CD14-positive monocyte (primary cell): ENCODE data around the gene RALGAPA2. TPM values are rescaled to one million over a fixed set of nuclear protein-coding genes. Genes with fewer than 3 reads are reported as not detected.

Experiments
- DNase-seq, 3 donors: peaks; one replicate each; pipeline ENCODE4 v3.0.0-alpha.2; 2011 to 2022
- H2AFZ ChIP-seq: 2 replicates; pipeline ENCODE4 v1.6.0; 2012; ENCODE audit warnings: mild to moderate bottlenecking, low read depth, low read length, inconsistent platforms; ENCODE audit not compliant: insufficient read depth, poor library complexity, severe bottlenecking
- H3K27ac ChIP-seq, 2 donors: 1 replicate in 1 of 2; 2 replicates in 1 of 2; pipeline ENCODE4 v1.5.1; 2012 to 2013; ENCODE audit warnings: low read length in 2 of 2, control low read depth in 1 of 2, inconsistent platforms in 1 of 2, low read depth in 1 of 2, mild to moderate bottlenecking in 1 of 2
- H3K27me3 ChIP-seq, 2 donors: one replicate each; pipeline versions ENCODE4 v1.6.0 to v1.6.1; 2011 to 2013; ENCODE audit warnings: low read length in 2 of 2; ENCODE audit not compliant: control insufficient read depth in 2 of 2, insufficient read depth in 2 of 2
- H3K36me3 ChIP-seq, 2 donors: replicated peaks in 1 of 2; 1 replicate in 1 of 2; 2 replicates in 1 of 2; pipeline versions ENCODE4 v1.5.1 to v1.6.1; 2012 to 2013; ENCODE audit warnings: low read length in 2 of 2, control low read depth in 1 of 2, inconsistent platforms in 1 of 2, mild to moderate bottlenecking in 1 of 2; ENCODE audit not compliant: insufficient read depth in 2 of 2, control insufficient read depth in 1 of 2
- H3K4me1 ChIP-seq, 2 donors: 1 replicate in 1 of 2; 2 replicates in 1 of 2; pipeline versions ENCODE4 v1.5.1 to v1.6.1; 2012 to 2013; ENCODE audit warnings: low read length in 2 of 2, control low read depth in 1 of 2, inconsistent platforms in 1 of 2, mild to moderate bottlenecking in 1 of 2, moderate library complexity in 1 of 2; ENCODE audit not compliant: insufficient read depth in 2 of 2, control insufficient read depth in 1 of 2
- H3K4me2 ChIP-seq: replicated peaks from 2 replicates; pipeline ENCODE3; 2012; ENCODE audit warnings: low read length, moderate library complexity, mild to moderate bottlenecking; ENCODE audit not compliant: poor library complexity, severe bottlenecking; ENCODE audit errors: extremely low read depth
- H3K4me3 ChIP-seq, 3 experiments: fragments of 200-600 bp in 1 of 3; sonication (generic) in 1 of 3; replicated peaks in 1 of 3; 1 replicate in 2 of 3; 2 replicates in 1 of 3; pipeline ENCODE4 v1.5.1; 2011 to 2013; ENCODE audit warnings: low read length in 3 of 3, mild to moderate bottlenecking in 3 of 3, control low read depth in 2 of 3, low read depth in 2 of 3, inconsistent platforms in 1 of 3, moderate library complexity in 1 of 3
- H3K79me2 ChIP-seq: 2 replicates; pipeline ENCODE4 v1.6.0; 2012; ENCODE audit warnings: mild to moderate bottlenecking, control low read depth, inconsistent platforms, low read length, moderate library complexity; ENCODE audit not compliant: insufficient read depth
- H3K9ac ChIP-seq: 2 replicates; pipeline ENCODE4 v1.6.0; 2017; ENCODE audit warnings: low read length, mild to moderate bottlenecking; ENCODE audit not compliant: insufficient read depth, poor library complexity, severe bottlenecking
- H3K9me3 ChIP-seq, 2 donors: replicated peaks in 1 of 2; 1 replicate in 1 of 2; 2 replicates in 1 of 2; pipeline versions ENCODE4 v1.5.1 to v1.6.1; 2012 to 2013; ENCODE audit warnings: low read length in 2 of 2, control low read depth in 1 of 2; ENCODE audit not compliant: control insufficient read depth in 1 of 2, insufficient read depth in 1 of 2
- H4K20me1 ChIP-seq: 2 replicates; pipeline ENCODE4 v1.6.0; 2012; ENCODE audit warnings: mild to moderate bottlenecking, low read length, control low read depth, moderate library complexity; ENCODE audit not compliant: insufficient read depth
- H3K27ac Mint-ChIP-seq, 7 donors: one replicate each; pipeline ENCODE4 v1.8.0; 2020; ENCODE audit warnings: mild to moderate bottlenecking in 7 of 7, mixed read lengths in 7 of 7, moderate library complexity in 6 of 7, inconsistent platforms in 2 of 7
- H3K27me3 Mint-ChIP-seq, 3 donors: one replicate each; pipeline ENCODE4 v1.8.0; 2021 to 2022; ENCODE audit warnings: low read depth in 3 of 3, mild to moderate bottlenecking in 3 of 3, mixed read lengths in 3 of 3, moderate library complexity in 3 of 3, inconsistent platforms in 1 of 3
- H3K36me3 Mint-ChIP-seq, 2 donors: one replicate each; pipeline ENCODE4 v1.8.0; 2020; ENCODE audit warnings: mixed read lengths in 2 of 2, inconsistent platforms in 1 of 2, mild to moderate bottlenecking in 1 of 2
- H3K4me1 Mint-ChIP-seq: one replicate; pipeline ENCODE4 v1.8.0; 2020; ENCODE audit warnings: mild to moderate bottlenecking, mixed read lengths
- H3K4me3 Mint-ChIP-seq, 2 donors: one replicate each; pipeline ENCODE4 v1.8.0; 2020; ENCODE audit warnings: mild to moderate bottlenecking in 2 of 2, mixed read lengths in 2 of 2, moderate library complexity in 1 of 2
- H3K9me3 Mint-ChIP-seq, 7 donors: one replicate each; pipeline ENCODE4 v1.8.0; 2020 to 2022; ENCODE audit warnings: mixed read lengths in 7 of 7, mild to moderate bottlenecking in 6 of 7, moderate library complexity in 6 of 7, inconsistent platforms in 2 of 7
- WGBS: methylation state at CpG from one replicate; pipeline ENCODE4 v1.1.5; 2013; ENCODE audit warnings: missing lambda C conversion rate; ENCODE audit not compliant: insufficient coverage; 5-methylcytosine and 5-hydroxymethylcytosine counted together
- intact Hi-C, 2 donors: fragments of 100-400 bp; cut with micrococcal nuclease; formaldehyde crosslinking; loops; one replicate each; pipeline versions ENCODE4 v1.15.0 to v1.15.1; 2023
- polyA plus RNA-seq, 3 donors: library from polyadenylated mRNA; depleted of rRNA in 1 of 3; unstranded in 2 of 3; stranded (reverse) in 1 of 3; fragments of 300-500 nt in 2 of 3; fragments of >200 nt in 1 of 3; fragmentation: Illumina TruSeq in 2 of 3; gene quantifications; 1 replicate in 2 of 3; 2 replicates in 1 of 3; pipeline ENCODE4 v1.2.3, GENCODE V29; 2012 to 2021
- TF ChIP-seq, protein P1 (sequence below): fragments of 200-600 bp; IDR thresholded peaks from one replicate; pipeline ENCODE4 v1.8.0; 2022; ENCODE audit warnings: antibody characterized with exemption, mild to moderate bottlenecking

RALGAPA2 gene
- polyA plus RNA-seq, 3 donors: 6.2 to 13.0 (median 8.9) TPM

DNA sequence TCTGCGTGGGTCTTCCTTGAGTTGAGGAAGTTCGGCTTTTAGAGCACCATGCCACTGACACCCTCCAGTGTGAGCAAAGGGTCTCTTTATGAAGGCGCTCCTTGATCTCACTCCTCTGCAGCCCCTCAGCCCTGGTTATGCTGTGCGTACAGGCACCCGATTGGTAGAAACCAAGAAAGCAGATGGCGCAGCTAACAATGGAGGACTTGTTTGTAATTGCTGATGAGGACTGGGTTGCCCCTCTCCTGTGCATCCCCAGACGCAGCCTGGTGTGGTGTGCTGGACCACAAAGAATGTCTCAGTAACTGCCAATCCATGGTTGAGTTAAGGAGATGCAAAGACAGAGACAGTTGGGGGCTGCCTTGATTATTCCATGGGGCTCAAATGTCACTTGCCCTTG is 314.3 kb downstream of the RALGAPA2 start:
- Histone ChIP-seq H3K9ac (no peak overlapping the region), H3K79me2 (no peaks in the 10 kb centered on the region), H3K4me1 (peaks cover 21 to 26% of the 10 kb centered on the region in 2 donors), H3K27me3 (no peaks in the 10 kb centered on the region), H2AFZ (no peak overlapping the region), H3K36me3 (peaks cover 19 to 67% of the 10 kb centered on the region in 2 donors), H3K27ac (no peak overlapping the region), H3K9me3 (no peaks in the 10 kb centered on the region), H4K20me1 (peaks cover 6% of the 10 kb centered on the region), H3K4me3 (no peak overlapping the region), H3K4me2 (no peak overlapping the region)
- WGBS: 94% methylated on average over 6 of the region's 7 CpGs
- no peak overlapping the region for H3K27ac Mint-ChIP-seq
- TF ChIP-seq, protein P1, sequence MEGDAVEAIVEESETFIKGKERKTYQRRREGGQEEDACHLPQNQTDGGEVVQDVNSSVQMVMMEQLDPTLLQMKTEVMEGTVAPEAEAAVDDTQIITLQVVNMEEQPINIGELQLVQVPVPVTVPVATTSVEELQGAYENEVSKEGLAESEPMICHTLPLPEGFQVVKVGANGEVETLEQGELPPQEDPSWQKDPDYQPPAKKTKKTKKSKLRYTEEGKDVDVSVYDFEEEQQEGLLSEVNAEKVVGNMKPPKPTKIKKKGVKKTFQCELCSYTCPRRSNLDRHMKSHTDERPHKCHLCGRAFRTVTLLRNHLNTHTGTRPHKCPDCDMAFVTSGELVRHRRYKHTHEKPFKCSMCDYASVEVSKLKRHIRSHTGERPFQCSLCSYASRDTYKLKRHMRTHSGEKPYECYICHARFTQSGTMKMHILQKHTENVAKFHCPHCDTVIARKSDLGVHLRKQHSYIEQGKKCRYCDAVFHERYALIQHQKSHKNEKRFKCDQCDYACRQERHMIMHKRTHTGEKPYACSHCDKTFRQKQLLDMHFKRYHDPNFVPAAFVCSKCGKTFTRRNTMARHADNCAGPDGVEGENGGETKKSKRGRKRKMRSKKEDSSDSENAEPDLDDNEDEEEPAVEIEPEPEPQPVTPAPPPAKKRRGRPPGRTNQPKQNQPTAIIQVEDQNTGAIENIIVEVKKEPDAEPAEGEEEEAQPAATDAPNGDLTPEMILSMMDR: no peak
- H3K4me3 Mint-ChIP-seq: no peak overlapping the region
- intact Hi-C loops: no loop called here
- peaks cover 32% of the 10 kb centered on the region for H3K4me1 Mint-ChIP-seq
- no peaks in the 10 kb centered on the region for H3K27me3 Mint-ChIP-seq
- no peaks in the 10 kb centered on the region for H3K9me3 Mint-ChIP-seq
- no peak for DNase-seq
- peaks cover 58 to 76% of the 10 kb centered on the region in 2 donors for H3K36me3 Mint-ChIP-seq

DNA sequence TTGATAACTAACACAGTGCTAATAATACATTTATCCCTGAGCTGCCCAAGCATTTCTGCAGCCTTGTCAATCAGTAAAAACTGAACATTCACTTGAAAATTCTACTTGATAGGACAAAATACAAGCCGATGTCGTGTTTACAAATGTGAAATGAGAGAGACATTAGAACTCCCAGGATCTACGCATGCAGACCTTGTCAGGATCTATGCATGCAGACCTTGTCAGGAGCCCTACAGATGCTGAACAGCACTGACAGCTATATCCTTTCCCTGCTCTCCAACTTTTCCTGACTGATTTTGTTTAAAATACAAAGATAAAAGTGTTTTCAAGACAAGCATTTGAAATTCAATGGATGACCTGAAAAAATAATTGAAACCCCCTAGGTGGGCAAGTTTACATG is 315.6 kb downstream of the RALGAPA2 start:
- H3K4me1 Mint-ChIP-seq: peaks cover 42% of the 10 kb centered on the region
- no peak overlapping the region for H3K27ac Mint-ChIP-seq
- intact Hi-C loops: no loop called here
- no peak for DNase-seq
- Histone ChIP-seq H3K27ac (no peak overlapping the region), H3K4me1 (peaks cover 29 to 37% of the 10 kb centered on the region in 2 donors), H3K4me3 (no peak overlapping the region), H3K79me2 (no peaks in the 10 kb centered on the region), H2AFZ (no peak overlapping the region), H3K4me2 (no peak overlapping the region), H4K20me1 (peaks cover 6% of the 10 kb centered on the region), H3K27me3 (no peaks in the 10 kb centered on the region), H3K36me3 (peaks cover 10 to 67% of the 10 kb centered on the region in 2 donors), H3K9ac (no peak overlapping the region), H3K9me3 (no peaks in the 10 kb centered on the region)
- H3K9me3 Mint-ChIP-seq: no peaks in the 10 kb centered on the region
- 93% methylated on average over 2 of the region's 3 CpGs for WGBS
- H3K4me3 Mint-ChIP-seq: no peak overlapping the region
- H3K27me3 Mint-ChIP-seq: no peaks in the 10 kb centered on the region
- H3K36me3 Mint-ChIP-seq: peaks cover 60 to 76% of the 10 kb centered on the region in 2 donors
- TF ChIP-seq, protein P1: no peak
